ENCODE data around the gene WIPI1. TPM values are rescaled to one million over a fixed set of nuclear protein-coding genes. Genes with fewer than 3 reads are reported as not detected.

WIPI1 gene
- total RNA-seq, 1 experiment from 2014 or later = 29.3 TPM

- TF ChIP-seq KAT7 (CRISPR knock-in tag; IDR thresholded peaks at IDR 0.05; ENCODE audit: borderline replicate concordance) = no peak
- no peak for TF ChIP-seq CBFB (CRISPR knock-in tag; IDR thresholded peaks at IDR 0.05; ENCODE audit: low read depth)
- TF ChIP-seq ZNF281 (CRISPR knock-in tag; IDR thresholded peaks at IDR 0.05) = no peak
Observed at GRCh38 chr17:68433911-68434508, 23.3 kb downstream of the WIPI1 start (continued).

DNA sequence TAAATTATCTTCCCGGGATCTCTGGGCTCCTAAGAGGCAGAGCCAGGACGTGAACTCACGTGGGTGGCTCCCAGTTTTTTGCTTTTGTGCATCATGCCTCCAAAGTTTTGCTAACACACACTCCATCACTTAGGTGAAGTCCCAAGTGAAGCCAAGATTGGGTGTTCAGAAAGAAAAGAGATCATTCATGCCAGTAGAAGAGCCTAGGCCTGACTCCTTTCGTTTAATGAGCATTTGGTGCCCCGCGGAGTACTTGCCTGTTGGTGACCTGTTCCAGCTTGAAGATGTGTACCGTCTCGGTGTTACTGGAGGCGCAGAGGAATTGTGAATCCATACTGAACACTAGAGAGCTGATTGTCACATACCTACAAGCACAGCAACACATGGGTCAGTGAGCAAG is 24.1 kb downstream of the WIPI1 start:
- H3K4me3 Mint-ChIP-seq = no peak overlapping the region
- TF ChIP-seq, protein P1, sequence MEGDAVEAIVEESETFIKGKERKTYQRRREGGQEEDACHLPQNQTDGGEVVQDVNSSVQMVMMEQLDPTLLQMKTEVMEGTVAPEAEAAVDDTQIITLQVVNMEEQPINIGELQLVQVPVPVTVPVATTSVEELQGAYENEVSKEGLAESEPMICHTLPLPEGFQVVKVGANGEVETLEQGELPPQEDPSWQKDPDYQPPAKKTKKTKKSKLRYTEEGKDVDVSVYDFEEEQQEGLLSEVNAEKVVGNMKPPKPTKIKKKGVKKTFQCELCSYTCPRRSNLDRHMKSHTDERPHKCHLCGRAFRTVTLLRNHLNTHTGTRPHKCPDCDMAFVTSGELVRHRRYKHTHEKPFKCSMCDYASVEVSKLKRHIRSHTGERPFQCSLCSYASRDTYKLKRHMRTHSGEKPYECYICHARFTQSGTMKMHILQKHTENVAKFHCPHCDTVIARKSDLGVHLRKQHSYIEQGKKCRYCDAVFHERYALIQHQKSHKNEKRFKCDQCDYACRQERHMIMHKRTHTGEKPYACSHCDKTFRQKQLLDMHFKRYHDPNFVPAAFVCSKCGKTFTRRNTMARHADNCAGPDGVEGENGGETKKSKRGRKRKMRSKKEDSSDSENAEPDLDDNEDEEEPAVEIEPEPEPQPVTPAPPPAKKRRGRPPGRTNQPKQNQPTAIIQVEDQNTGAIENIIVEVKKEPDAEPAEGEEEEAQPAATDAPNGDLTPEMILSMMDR (IDR thresholded peaks at IDR 0.05) = no peak
- TF ChIP-seq, protein P2, sequence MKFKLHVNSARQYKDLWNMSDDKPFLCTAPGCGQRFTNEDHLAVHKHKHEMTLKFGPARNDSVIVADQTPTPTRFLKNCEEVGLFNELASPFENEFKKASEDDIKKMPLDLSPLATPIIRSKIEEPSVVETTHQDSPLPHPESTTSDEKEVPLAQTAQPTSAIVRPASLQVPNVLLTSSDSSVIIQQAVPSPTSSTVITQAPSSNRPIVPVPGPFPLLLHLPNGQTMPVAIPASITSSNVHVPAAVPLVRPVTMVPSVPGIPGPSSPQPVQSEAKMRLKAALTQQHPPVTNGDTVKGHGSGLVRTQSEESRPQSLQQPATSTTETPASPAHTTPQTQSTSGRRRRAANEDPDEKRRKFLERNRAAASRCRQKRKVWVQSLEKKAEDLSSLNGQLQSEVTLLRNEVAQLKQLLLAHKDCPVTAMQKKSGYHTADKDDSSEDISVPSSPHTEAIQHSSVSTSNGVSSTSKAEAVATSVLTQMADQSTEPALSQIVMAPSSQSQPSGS (CRISPR knock-in tag; IDR thresholded peaks at IDR 0.05; ENCODE audit: borderline replicate concordance, low read depth) = no peak
- TF ChIP-seq SMAD4 (CRISPR knock-in tag; IDR thresholded peaks at IDR 0.05) = no peak
- no peak for TF ChIP-seq ESRRA (CRISPR knock-in tag; IDR thresholded peaks at IDR 0.05; ENCODE audit: borderline replicate concordance)
- TF ChIP-seq ERG (CRISPR knock-in tag; IDR thresholded peaks at IDR 0.05) = no peak
- no peak for TF ChIP-seq NFYB (CRISPR knock-in tag; conservative IDR thresholded peaks at IDR 0.05; ENCODE audit: low read depth)
- no peak for TF ChIP-seq ZNF396 (CRISPR knock-in tag; IDR thresholded peaks at IDR 0.05; ENCODE audit: borderline replicate concordance)
- TF ChIP-seq TEAD4 (CRISPR knock-in tag; IDR thresholded peaks at IDR 0.05) = no peak
- TF ChIP-seq HMGA2 (CRISPR knock-in tag; IDR thresholded peaks at IDR 0.05) = no peak
- no peak for TF ChIP-seq ZNF263 (CRISPR knock-in tag; IDR thresholded peaks at IDR 0.05; ENCODE audit: low read depth)
- H3K27me3 Mint-ChIP-seq (ENCODE audit: low read depth) = no peaks in the 10 kb centered on the region
- peaks cover 11% of the 10 kb centered on the region for H3K4me1 Mint-ChIP-seq
- CTCF ChIA-PET = interaction anchor here (3.4 kb wide), 1 partner anchor 34 kb away, joined by 18 read pairs; no protein-coding TSS in a partner anchor
- no peak for ATAC-seq
- H3K9me3 Mint-ChIP-seq = no peaks in the 10 kb centered on the region
- POLR2A ChIA-PET = no interaction called here
- H3K27ac Mint-ChIP-seq = no peak overlapping the region
- peaks cover 13% of the 10 kb centered on the region; the same call in 1 of the 2 replicates for H3K36me3 Mint-ChIP-seq
- no peak for DNase-seq (ENCODE audit: low spot score)

DNA sequence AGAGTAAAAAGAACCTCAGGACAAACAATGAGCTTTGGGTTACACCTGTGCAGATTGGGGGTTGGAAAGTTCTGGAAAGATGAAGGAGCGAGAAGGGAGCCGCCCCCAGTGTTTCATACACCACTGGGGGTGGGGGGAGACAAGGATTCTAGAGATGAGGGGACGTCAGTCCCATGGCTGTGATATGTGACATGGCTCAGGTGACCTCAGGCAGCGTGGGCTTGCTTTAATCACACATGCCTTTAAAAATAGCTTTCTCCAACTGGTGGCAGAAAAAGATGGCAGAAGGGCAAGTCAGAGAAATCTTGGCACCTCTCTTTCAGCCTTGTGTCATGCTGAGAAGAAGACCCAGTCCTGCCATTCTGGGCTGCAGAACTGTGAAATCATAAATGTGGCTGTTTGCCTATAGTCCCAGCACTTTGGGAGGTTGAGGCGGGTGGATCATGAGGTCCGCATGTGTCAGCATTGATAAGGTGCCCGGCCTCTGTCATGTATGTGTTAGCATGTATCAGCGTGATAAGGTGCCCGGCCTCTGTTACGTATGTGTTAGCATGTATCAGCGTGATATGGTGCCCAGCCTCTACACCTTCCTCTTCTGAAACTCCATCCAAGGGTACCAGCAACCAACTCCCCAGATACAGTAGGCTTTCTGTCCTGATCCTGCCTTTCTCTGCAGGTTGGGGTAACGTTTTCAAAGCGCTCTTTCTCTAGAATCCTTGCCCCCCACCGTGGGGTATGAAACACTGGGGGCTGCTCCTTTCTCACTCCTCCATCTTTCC is 25.0 kb downstream of the WIPI1 start:
- Mint-ChIP-seq H3K4me3 (no peak overlapping the region), H3K27ac (0 out of 2 replicates have a peak overlapping the region, but pooled peaks have one; percentile 11), H3K9me3 (no peaks in the 10 kb centered on the region), H3K36me3 (peaks cover 13% of the 10 kb centered on the region; the same call in 1 of the 2 replicates), H3K27me3 (ENCODE audit: low read depth) (no peaks in the 10 kb centered on the region), H3K4me1 (peaks cover 4% of the 10 kb centered on the region)
- ChIA-PET POLR2A (no interaction called here), CTCF (interaction anchor here (0.7 to 3.4 kb wide), 16 partner anchors 9 to 375 kb away, joined by 3 to 18 read pairs (median 4); partner anchors contain the start of gene WIPI1)
- ATAC-seq = no peak
- no peak for DNase-seq (ENCODE audit: low spot score)
- TF ChIP-seq PRDM15 (CRISPR knock-in tag; IDR thresholded peaks at IDR 0.05) (no peak), ZNF532 (CRISPR knock-in tag; IDR thresholded peaks at IDR 0.05; ENCODE audit: borderline replicate concordance) (no peak), SOX15 (CRISPR knock-in tag; IDR thresholded peaks at IDR 0.05) (no peak)

Measured in WTC11 (cell line).